ENCODE results near the gene TBL1X. TPM values are rescaled to one million over a fixed set of nuclear protein-coding genes. Genes with fewer than 3 reads are reported as not detected.
"Not testable (repeated sequence)": the region's sequence is repeated elsewhere in the genome, so short reads cannot be mapped to it uniquely, and the experiment has no call there.

Gene TBL1X
- total RNA-seq, 1 donor from 2014 or later = 6.3 TPM

DNA sequence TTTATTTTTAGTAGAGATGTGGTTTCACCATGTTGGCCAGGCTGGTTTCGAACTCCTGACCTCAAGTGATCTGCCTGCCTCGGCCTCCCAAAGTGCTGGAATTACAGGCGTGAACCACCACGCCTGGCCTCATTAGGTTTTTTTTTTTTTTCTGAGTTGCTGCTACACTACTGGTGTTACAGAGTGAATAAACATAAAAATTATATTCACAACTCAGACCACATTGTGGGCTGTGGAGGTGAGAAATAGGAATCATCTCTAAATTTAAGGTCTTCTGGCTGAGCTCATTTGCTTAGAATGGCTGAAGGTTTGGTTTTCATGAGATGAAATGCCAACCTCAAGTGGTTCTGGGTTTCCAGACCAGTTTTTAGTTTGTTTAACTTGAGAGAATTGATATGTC is 10.6 kb downstream of the TBL1X start:
- not testable (repeated sequence) for H3K4me3 ChIP-seq (ENCODE audit: low read length in 3 of 3); H3K4me1 ChIP-seq (ENCODE audit: control insufficient read depth in 3 of 3, insufficient read depth in 3 of 3, low read length in 3 of 3); H3K27me3 ChIP-seq (ENCODE audit: control insufficient read depth in 3 of 3, insufficient read depth in 3 of 3, low read length in 3 of 3); H3K27ac ChIP-seq (ENCODE audit: low read depth, low read length); H3K36me3 ChIP-seq (ENCODE audit: control insufficient read depth in 3 of 3, insufficient read depth in 3 of 3, low read length in 3 of 3); H3K9ac ChIP-seq (ENCODE audit: low read depth in 1 of 3, low read length in 3 of 3); H3K9me3 ChIP-seq (ENCODE audit: control insufficient read depth in 3 of 3, low read length in 3 of 3)

DNA sequence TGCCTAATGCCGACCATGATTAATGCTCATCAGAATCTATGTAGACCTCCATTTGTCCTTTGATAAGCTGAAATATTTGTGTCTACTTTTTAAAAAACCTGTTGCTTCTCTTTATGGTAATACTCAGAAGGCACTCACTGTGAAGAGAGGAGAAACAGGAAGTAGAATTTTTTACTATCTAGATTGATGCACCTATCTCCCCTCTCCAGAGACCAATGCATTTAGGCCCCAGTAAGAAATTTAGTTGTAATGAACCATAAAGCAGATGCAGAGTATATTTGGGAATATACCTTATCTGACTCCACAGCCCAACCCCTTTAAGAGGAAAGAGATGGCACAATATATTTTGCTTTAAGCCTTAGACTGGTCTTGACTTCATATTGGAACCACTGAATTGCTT is 11.1 kb downstream of the TBL1X start:
- H3K4me1 ChIP-seq (ENCODE audit: control insufficient read depth in 3 of 3, insufficient read depth in 3 of 3, low read length in 3 of 3) = no peaks in the 10 kb centered on the region
- H3K4me3 ChIP-seq (ENCODE audit: low read length in 3 of 3) = no peak overlapping the region
- H3K9me3 ChIP-seq (ENCODE audit: control insufficient read depth in 3 of 3, low read length in 3 of 3) = no peaks in the 10 kb centered on the region

DNA sequence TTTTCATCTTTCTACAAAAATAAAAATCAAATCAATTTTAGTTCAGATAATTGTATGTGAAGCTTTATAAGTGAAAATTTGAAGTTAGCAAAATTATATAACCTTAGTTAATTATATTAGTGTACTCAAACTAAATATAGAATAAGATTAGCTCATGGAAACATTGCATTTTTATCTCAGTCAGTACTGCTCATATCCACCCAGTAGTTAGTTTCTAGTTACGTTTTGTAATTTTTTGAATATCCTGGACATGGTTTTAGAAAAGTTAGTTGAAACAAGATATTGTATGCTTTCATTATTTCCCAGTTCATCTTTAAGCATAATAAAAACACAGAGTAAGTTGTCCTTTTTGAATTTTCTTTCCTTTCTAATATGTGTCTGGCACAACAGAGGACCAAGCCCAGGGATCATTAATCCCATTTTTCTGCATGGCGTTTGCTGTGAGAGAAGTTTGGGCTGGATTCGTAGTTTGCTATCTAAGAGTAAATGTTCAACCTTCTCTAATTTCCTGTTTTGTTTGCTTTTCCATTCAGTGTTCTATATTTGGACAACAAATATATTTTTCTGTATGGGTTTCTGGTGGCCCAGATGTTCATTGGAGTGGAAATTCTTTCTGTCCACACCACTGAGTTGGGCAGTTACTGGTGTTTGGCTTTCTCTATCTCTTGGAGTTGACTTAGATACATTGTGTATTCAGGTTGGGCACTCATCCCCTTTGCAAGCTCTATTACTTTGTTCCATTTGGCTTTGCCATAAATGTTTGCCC is 12.1 kb downstream of the TBL1X start:
- no peaks in the 10 kb centered on the region for H3K36me3 ChIP-seq (ENCODE audit: control insufficient read depth in 3 of 3, insufficient read depth in 3 of 3, low read length in 3 of 3)
- no peaks in the 10 kb centered on the region for H3K4me1 ChIP-seq (ENCODE audit: control insufficient read depth in 3 of 3, insufficient read depth in 3 of 3, low read length in 3 of 3)
- no peak overlapping the region for H3K27ac ChIP-seq (ENCODE audit: low read depth, low read length)
- no peak overlapping the region for H3K4me3 ChIP-seq (ENCODE audit: low read length in 3 of 3)
- no peak overlapping the region for H3K9ac ChIP-seq (ENCODE audit: low read depth in 1 of 3, low read length in 3 of 3)
- no peaks in the 10 kb centered on the region for H3K27me3 ChIP-seq (ENCODE audit: control insufficient read depth in 3 of 3, insufficient read depth in 3 of 3, low read length in 3 of 3)
- H3K9me3 ChIP-seq (ENCODE audit: control insufficient read depth in 3 of 3, low read length in 3 of 3) = no peaks in the 10 kb centered on the region

More for the DNA sequence above, 11.1 kb downstream of the TBL1X start:
- Histone ChIP-seq H3K27ac (ENCODE audit: low read depth, low read length) (no peak overlapping the region), H3K27me3 (ENCODE audit: control insufficient read depth in 3 of 3, insufficient read depth in 3 of 3, low read length in 3 of 3) (no peaks in the 10 kb centered on the region), H3K9ac (ENCODE audit: low read depth in 1 of 3, low read length in 3 of 3) (no peak overlapping the region), H3K36me3 (ENCODE audit: control insufficient read depth in 3 of 3, insufficient read depth in 3 of 3, low read length in 3 of 3) (no peaks in the 10 kb centered on the region)

DNA sequence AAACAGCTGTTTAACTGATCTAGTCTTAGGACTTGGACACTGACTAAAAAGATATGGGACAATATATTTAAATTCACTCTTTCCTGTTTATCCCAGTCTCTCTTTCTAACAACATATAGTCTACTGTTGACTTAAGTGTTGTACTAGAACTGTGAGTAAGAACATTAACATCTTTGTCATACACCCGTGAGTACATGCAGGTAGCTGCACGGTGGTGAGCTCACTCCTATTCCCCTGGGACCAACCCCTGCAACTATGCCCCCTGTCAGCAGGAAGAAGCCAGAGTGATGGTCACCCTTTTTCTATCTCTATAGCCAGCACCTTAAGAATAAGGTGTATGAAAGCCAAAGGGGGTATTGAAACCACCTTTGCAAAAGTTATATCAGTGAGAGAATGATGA is 17.6 kb downstream of the TBL1X start:
- Histone ChIP-seq H3K27ac (ENCODE audit: low read depth, low read length) (no peak overlapping the region), H3K27me3 (ENCODE audit: control insufficient read depth in 3 of 3, insufficient read depth in 3 of 3, low read length in 3 of 3) (no peaks in the 10 kb centered on the region), H3K36me3 (ENCODE audit: control insufficient read depth in 3 of 3, insufficient read depth in 3 of 3, low read length in 3 of 3) (no peaks in the 10 kb centered on the region), H3K9me3 (ENCODE audit: control insufficient read depth in 3 of 3, low read length in 3 of 3) (no peaks in the 10 kb centered on the region), H3K4me3 (ENCODE audit: low read length in 3 of 3) (no peak overlapping the region), H3K4me1 (ENCODE audit: control insufficient read depth in 3 of 3, insufficient read depth in 3 of 3, low read length in 3 of 3) (no peaks in the 10 kb centered on the region), H3K9ac (ENCODE audit: low read depth in 1 of 3, low read length in 3 of 3) (no peak overlapping the region)

DNA sequence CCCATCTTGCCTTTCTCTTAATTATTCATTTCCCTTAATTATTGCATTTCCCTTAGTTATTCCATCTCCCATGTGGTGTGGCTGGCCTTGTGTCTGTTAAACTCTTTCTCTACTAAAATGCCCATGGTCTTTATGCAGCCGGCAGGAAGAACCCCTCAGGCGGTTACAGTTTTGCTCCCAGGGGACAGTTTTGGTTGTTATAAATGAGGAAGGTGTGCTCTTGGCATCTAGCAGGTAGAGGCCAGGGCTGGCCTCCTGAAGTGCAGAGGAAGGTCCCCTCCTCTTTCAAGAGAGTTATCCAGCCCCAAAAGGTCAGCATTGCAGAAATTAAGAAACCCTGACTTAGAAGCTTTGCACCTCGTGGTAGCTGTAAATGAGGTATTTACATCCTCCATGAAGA is 18.0 kb downstream of the TBL1X start:
- H3K9ac ChIP-seq (ENCODE audit: low read depth in 1 of 3, low read length in 3 of 3) = no peak overlapping the region
- no peaks in the 10 kb centered on the region for H3K36me3 ChIP-seq (ENCODE audit: control insufficient read depth in 3 of 3, insufficient read depth in 3 of 3, low read length in 3 of 3)
- H3K4me1 ChIP-seq (ENCODE audit: control insufficient read depth in 3 of 3, insufficient read depth in 3 of 3, low read length in 3 of 3) = no peaks in the 10 kb centered on the region
- H3K27ac ChIP-seq (ENCODE audit: low read depth, low read length) = no peak overlapping the region
- no peaks in the 10 kb centered on the region for H3K27me3 ChIP-seq (ENCODE audit: control insufficient read depth in 3 of 3, insufficient read depth in 3 of 3, low read length in 3 of 3)
- no peaks in the 10 kb centered on the region for H3K9me3 ChIP-seq (ENCODE audit: control insufficient read depth in 3 of 3, low read length in 3 of 3)
- no peak overlapping the region for H3K4me3 ChIP-seq (ENCODE audit: low read length in 3 of 3)

DNA sequence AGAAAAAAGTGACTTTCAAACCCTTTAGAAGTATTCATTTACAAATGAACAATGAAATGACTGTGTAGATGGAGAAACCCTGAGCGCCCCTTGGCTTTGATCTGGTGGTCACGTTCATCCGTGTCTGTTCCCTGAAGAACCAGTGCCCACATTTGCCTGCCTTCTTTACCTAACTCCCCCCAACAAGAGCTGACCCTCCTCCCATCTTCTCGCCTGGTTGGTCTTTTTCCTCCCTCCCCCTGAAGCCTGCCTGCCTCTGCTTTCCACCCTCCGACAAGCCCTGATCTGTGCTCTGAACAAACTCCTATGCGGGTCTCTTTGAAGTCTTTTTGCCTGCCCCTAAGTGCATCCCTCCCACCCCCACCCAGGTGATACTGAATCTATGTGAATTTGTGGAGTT is 18.5 kb downstream of the TBL1X start:
- Histone ChIP-seq H3K4me3 (ENCODE audit: low read length in 3 of 3) (no peak overlapping the region), H3K27me3 (ENCODE audit: control insufficient read depth in 3 of 3, insufficient read depth in 3 of 3, low read length in 3 of 3) (no peaks in the 10 kb centered on the region), H3K27ac (ENCODE audit: low read depth, low read length) (no peak overlapping the region)

DNA sequence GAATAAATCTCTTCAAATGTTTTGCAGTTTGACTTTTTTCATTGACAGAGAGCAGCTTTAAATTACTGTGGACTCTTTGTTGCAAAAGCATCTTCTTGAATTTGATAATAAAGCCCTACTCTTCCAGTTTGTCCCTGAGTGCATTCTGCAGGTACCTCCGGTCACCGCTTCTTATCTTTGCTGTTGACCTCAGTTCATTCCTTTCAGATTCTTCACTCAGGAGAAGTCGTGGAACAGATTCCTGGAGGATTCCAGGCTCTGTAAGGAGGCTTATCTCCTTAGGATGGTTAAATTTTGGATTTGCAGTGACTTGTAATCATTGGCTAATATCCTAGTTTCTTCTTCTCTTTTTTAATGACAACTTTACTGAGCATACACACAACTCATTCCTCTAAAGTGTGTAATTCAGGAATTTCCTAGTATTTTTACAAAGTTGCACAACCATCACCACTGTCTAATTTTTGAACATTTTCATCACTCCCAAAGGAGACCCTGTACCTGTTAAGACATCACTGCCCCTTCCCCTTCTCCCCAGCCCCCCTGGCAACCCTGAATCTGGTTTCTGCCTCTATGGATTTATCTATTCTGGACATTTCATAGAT is 22.0 kb downstream of the TBL1X start:
- Histone ChIP-seq H3K36me3 (ENCODE audit: control insufficient read depth in 3 of 3, insufficient read depth in 3 of 3, low read length in 3 of 3) (no peaks in the 10 kb centered on the region), H3K27me3 (ENCODE audit: control insufficient read depth in 3 of 3, insufficient read depth in 3 of 3, low read length in 3 of 3) (no peaks in the 10 kb centered on the region), H3K4me3 (ENCODE audit: low read length in 3 of 3) (no peak overlapping the region), H3K9me3 (ENCODE audit: control insufficient read depth in 3 of 3, low read length in 3 of 3) (no peaks in the 10 kb centered on the region), H3K27ac (ENCODE audit: low read depth, low read length) (no peak overlapping the region), H3K9ac (ENCODE audit: low read depth in 1 of 3, low read length in 3 of 3) (no peak overlapping the region), H3K4me1 (ENCODE audit: control insufficient read depth in 3 of 3, insufficient read depth in 3 of 3, low read length in 3 of 3) (peaks cover 0 to 1% (median 0%) of the 10 kb centered on the region in 3 donors)

More for the DNA sequence above, 18.5 kb downstream of the TBL1X start:
- Histone ChIP-seq H3K9me3 (ENCODE audit: control insufficient read depth in 3 of 3, low read length in 3 of 3) (no peaks in the 10 kb centered on the region), H3K9ac (ENCODE audit: low read depth in 1 of 3, low read length in 3 of 3) (no peak overlapping the region), H3K4me1 (ENCODE audit: control insufficient read depth in 3 of 3, insufficient read depth in 3 of 3, low read length in 3 of 3) (no peaks in the 10 kb centered on the region), H3K36me3 (ENCODE audit: control insufficient read depth in 3 of 3, insufficient read depth in 3 of 3, low read length in 3 of 3) (no peaks in the 10 kb centered on the region)

DNA sequence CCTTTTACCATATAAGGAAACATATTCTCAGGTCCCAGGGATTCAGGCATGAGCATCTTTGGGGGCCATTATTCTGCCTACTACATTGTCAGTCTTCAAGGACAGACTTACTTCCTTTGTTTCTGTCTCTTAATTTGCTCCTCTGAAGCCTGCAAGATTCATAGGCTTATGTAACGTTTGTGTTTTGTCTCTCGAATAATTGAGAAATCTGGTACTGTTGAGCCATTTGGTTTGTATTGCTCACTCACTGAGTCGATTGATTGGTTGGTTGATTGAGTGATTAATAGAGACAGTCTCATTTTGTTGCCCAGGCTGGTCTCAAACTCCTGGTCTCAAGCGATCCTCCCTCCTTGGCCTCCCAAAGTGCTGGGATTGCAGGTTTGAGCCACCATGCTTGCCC is 23.7 kb downstream of the TBL1X start:
- H3K9ac ChIP-seq (ENCODE audit: low read depth in 1 of 3, low read length in 3 of 3) = no peak overlapping the region
- H3K27ac ChIP-seq (ENCODE audit: low read depth, low read length) = no peak overlapping the region
- H3K27me3 ChIP-seq (ENCODE audit: control insufficient read depth in 3 of 3, insufficient read depth in 3 of 3, low read length in 3 of 3) = no peaks in the 10 kb centered on the region
- H3K36me3 ChIP-seq (ENCODE audit: control insufficient read depth in 3 of 3, insufficient read depth in 3 of 3, low read length in 3 of 3) = no peaks in the 10 kb centered on the region
- no peaks in the 10 kb centered on the region for H3K9me3 ChIP-seq (ENCODE audit: control insufficient read depth in 3 of 3, low read length in 3 of 3)
- H3K4me3 ChIP-seq (ENCODE audit: low read length in 3 of 3) = no peak overlapping the region
- H3K4me1 ChIP-seq (ENCODE audit: control insufficient read depth in 3 of 3, insufficient read depth in 3 of 3, low read length in 3 of 3) = peaks cover 0 to 7% (median 5%) of the 10 kb centered on the region in 3 donors

DNA sequence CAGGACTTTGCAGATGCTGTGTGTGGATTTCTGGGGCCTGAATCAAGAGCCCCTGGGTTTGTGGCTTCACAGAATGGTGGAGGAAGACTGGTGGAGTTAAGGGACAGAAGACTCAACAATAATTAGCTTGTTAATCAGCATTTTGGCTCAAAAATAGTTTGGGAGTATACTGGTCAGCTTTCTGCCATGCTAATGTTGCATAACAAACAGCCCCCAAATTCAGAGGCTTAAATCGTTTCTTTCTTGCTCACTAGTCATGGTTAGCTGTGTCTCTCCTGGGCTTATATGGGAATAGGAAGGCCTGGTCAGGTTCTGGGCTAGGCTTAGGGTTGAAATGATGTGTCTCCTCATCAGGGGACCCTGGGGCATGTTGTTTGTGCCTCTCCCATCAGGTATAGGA is 24.4 kb downstream of the TBL1X start:
- H3K27me3 ChIP-seq (ENCODE audit: control insufficient read depth in 3 of 3, insufficient read depth in 3 of 3, low read length in 3 of 3) = no peaks in the 10 kb centered on the region

DNA sequence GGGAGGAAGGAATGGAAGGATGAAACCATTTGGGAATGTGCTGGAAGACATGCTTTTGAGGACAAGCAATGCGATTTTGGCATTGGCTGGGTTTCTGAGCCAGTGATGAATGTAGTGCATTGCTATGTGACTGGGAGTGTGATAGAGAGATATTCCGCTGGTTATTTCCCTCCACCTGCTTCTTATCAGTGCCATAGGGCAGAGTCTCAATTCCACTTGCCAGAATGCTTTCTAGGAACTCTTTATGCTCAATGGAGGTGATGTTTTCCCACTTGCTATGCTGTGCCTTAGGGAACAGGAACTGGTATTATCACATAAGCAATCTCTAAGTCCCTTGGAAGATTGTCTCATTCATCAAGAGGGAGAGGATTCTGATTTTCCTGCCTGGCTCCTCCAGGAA is 28.0 kb downstream of the TBL1X start:
- H3K36me3 ChIP-seq (ENCODE audit: control insufficient read depth in 3 of 3, insufficient read depth in 3 of 3, low read length in 3 of 3) = no peaks in the 10 kb centered on the region
- no peak overlapping the region for H3K27ac ChIP-seq (ENCODE audit: low read depth, low read length)
- peaks cover 0 to 7% (median 5%) of the 10 kb centered on the region in 3 donors for H3K4me1 ChIP-seq (ENCODE audit: control insufficient read depth in 3 of 3, insufficient read depth in 3 of 3, low read length in 3 of 3)
- H3K27me3 ChIP-seq (ENCODE audit: control insufficient read depth in 3 of 3, insufficient read depth in 3 of 3, low read length in 3 of 3) = no peaks in the 10 kb centered on the region
- H3K9me3 ChIP-seq (ENCODE audit: control insufficient read depth in 3 of 3, low read length in 3 of 3) = no peaks in the 10 kb centered on the region
- no peak overlapping the region for H3K4me3 ChIP-seq (ENCODE audit: low read length in 3 of 3)
- H3K9ac ChIP-seq (ENCODE audit: low read depth in 1 of 3, low read length in 3 of 3) = no peak overlapping the region

More for the DNA sequence above, 24.4 kb downstream of the TBL1X start:
- H3K9ac ChIP-seq (ENCODE audit: low read depth in 1 of 3, low read length in 3 of 3) = no peak overlapping the region
- H3K36me3 ChIP-seq (ENCODE audit: control insufficient read depth in 3 of 3, insufficient read depth in 3 of 3, low read length in 3 of 3) = no peaks in the 10 kb centered on the region
- H3K9me3 ChIP-seq (ENCODE audit: control insufficient read depth in 3 of 3, low read length in 3 of 3) = no peaks in the 10 kb centered on the region
- peaks cover 0 to 7% (median 5%) of the 10 kb centered on the region in 3 donors for H3K4me1 ChIP-seq (ENCODE audit: control insufficient read depth in 3 of 3, insufficient read depth in 3 of 3, low read length in 3 of 3)
- H3K4me3 ChIP-seq (ENCODE audit: low read length in 3 of 3) = no peak overlapping the region
- no peak overlapping the region for H3K27ac ChIP-seq (ENCODE audit: low read depth, low read length)
